Upper lobe of left lung (tissue), 6 donors: ENCODE results near the gene ASNS. TPM values are rescaled to one million over a fixed set of nuclear protein-coding genes. Genes with fewer than 3 reads are reported as not detected.
"Not testable (repeated sequence)": the region's sequence is repeated elsewhere in the genome, so short reads cannot be mapped to it uniquely, and the experiment has no call there.

ENCODE experiments used
- ATAC-seq, 2 donors: fragments of 200-7000 bp; cut with Tn5 transposase; one replicate each; pipeline ENCODE4 v1.9.1; 2022; ENCODE audit warnings: mild to moderate bottlenecking in 2 of 2, moderate library complexity in 2 of 2; ENCODE audit not compliant: low FRiP score in 2 of 2
- DNase-seq, 2 donors: peaks; one replicate each; pipeline ENCODE4 v3.0.0-alpha.2; 2019 to 2020
- H3K27ac ChIP-seq, 4 donors: fragments of 200-600 bp; sonication (generic); one replicate each; pipeline ENCODE4 v1.5.1; 2016 to 2019
- H3K27me3 ChIP-seq, 4 donors: fragments of 200-600 bp; sonication (generic); one replicate each; pipeline ENCODE4 v1.5.1; 2017 to 2019
- H3K36me3 ChIP-seq, 4 donors: fragments of 200-600 bp; sonication (generic); one replicate each; pipeline ENCODE4 v1.5.1; 2016 to 2019
- H3K4me1 ChIP-seq, 4 donors: fragments of 200-600 bp; sonication (generic); one replicate each; pipeline ENCODE4 v1.5.1; 2018 to 2019
- H3K4me3 ChIP-seq, 4 donors: fragments of 200-600 bp; sonication (generic); one replicate each; pipeline ENCODE4 v1.5.1; 2017 to 2019; ENCODE audit warnings: mild to moderate bottlenecking in 2 of 4, moderate library complexity in 1 of 4
- H3K9me3 ChIP-seq, 4 donors: fragments of 200-600 bp; sonication (generic); one replicate each; pipeline ENCODE4 v1.5.1; 2018 to 2019
- CTCF ChIP-seq, 6 experiments: fragments of 450-650 bp in 4 of 6; fragments of 200-600 bp in 2 of 6; sonication (generic) in 2 of 6; IDR thresholded peaks; one replicate each; pipeline ENCODE4 v1.5.1; 2016 to 2019; ENCODE audit warnings: antibody characterized with exemption in 6 of 6
- EP300 ChIP-seq, 4 donors: sonication (generic); formaldehyde crosslinking; IDR thresholded peaks; one replicate each; pipeline ENCODE4 v1.5.1; 2017; ENCODE audit warnings: antibody characterized with exemption in 4 of 4, control low read depth in 2 of 4
- POLR2A ChIP-seq, 4 donors: fragments of 450-650 bp; IDR thresholded peaks; one replicate each; pipeline ENCODE4 v1.5.1; 2016 to 2017; ENCODE audit warnings: antibody characterized with exemption in 4 of 4, mild to moderate bottlenecking in 2 of 4
- POLR2AphosphoS5 ChIP-seq, 2 donors: sonication (generic); formaldehyde crosslinking; IDR thresholded peaks; one replicate each; pipeline ENCODE4 v1.5.1; 2017; ENCODE audit warnings: antibody characterized with exemption in 2 of 2
- WGBS, 2 donors: methylation state at CpG; one replicate each; pipeline ENCODE4 v1.1.5; 2017 to 2018; 5-methylcytosine and 5-hydroxymethylcytosine counted together
- total RNA-seq, 6 donors: library from RNA; depleted of rRNA in 4 of 6; stranded (reverse); fragments of >200 nt in 4 of 6; gene quantifications; one replicate each; pipeline versions ENCODE4 v1.1.0 to v1.2.1, GENCODE V29; 2016 to 2021
- donor health status: DM: no; HTN: no; CAD: no; lungs with moderate emphysema.
- donor health status: DM: no; HTN: yes; CAD: no; lungs with severe emphysema.

ASNS gene
- total RNA-seq, 6 donors from 2014 or later = 7.3 to 51.7 (median 10.4) TPM

- WGBS, 2 donors = 91 to 93% methylated on average over 4 of the region's 4 CpGs
- H3K9me3 ChIP-seq = no peaks in the 10 kb centered on the region
- TF ChIP-seq EP300 (IDR thresholded peaks at IDR 0.05) = no peak
- TF ChIP-seq POLR2A (IDR thresholded peaks at IDR 0.05) = no peak
- TF ChIP-seq POLR2AphosphoS5 (IDR thresholded peaks at IDR 0.05) = no peak
- no peak for TF ChIP-seq CTCF (IDR thresholded peaks at IDR 0.05)
Observed at GRCh38 chr7:97859606-97860204, 12.5 kb downstream of the ASNS start.

GRCh38 chr7:97858221-97858620 is 14.0 kb downstream of the ASNS start:
- no peaks in the 10 kb centered on the region for H3K27me3 ChIP-seq
- TF ChIP-seq EP300 (IDR thresholded peaks at IDR 0.05) = no peak
- TF ChIP-seq POLR2A (IDR thresholded peaks at IDR 0.05) = no peak
- no peak for TF ChIP-seq POLR2AphosphoS5 (IDR thresholded peaks at IDR 0.05)
- TF ChIP-seq CTCF (IDR thresholded peaks at IDR 0.05) = no peak
- no peak overlapping the region for H3K27ac ChIP-seq
- no peaks in the 10 kb centered on the region for H3K4me1 ChIP-seq
- DNase-seq = no peak
- no peak overlapping the region for H3K4me3 ChIP-seq
- 91 to 95% methylated on average over 2 of the region's 2 CpGs for WGBS, 2 donors
- ATAC-seq = no peak
- no peaks in the 10 kb centered on the region for H3K9me3 ChIP-seq
- peaks cover 0 to 47% (median 11%) of the 10 kb centered on the region in 4 donors for H3K36me3 ChIP-seq

More at GRCh38 chr7:97859606-97860204, 12.5 kb downstream of the ASNS start:
- Histone ChIP-seq H3K4me3 (no peak overlapping the region), H3K27me3 (no peaks in the 10 kb centered on the region), H3K4me1 (no peaks in the 10 kb centered on the region), H3K27ac (no peak overlapping the region), H3K36me3 (peaks cover 0 to 38% (median 3%) of the 10 kb centered on the region in 4 donors)
- ATAC-seq (no peak), DNase-seq (no peak)

DNA sequence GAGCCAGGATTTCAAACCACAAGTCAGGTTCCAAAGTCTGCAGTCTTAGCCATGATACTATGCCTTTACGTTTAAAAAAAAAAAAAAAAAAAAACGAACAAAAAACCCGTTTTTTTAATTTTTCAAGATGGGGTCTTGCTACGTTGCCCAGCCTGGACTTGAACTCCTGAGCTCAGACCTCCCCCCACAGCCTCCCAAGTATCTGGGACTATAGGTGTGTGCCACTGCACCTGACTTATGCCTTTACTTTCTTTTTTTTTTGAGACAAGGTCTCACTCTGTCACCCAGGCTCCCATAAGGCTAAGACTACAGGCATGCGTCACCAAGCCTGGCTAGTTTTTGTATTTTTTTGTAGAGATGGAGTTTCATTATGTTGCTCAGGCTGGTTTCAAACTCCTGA is 14.7 kb downstream of the ASNS start:
- TF ChIP-seq EP300 (IDR thresholded peaks at IDR 0.05) = no peak
- no peak for TF ChIP-seq POLR2A (IDR thresholded peaks at IDR 0.05)
- no peak for TF ChIP-seq POLR2AphosphoS5 (IDR thresholded peaks at IDR 0.05)
- no peak for TF ChIP-seq CTCF (IDR thresholded peaks at IDR 0.05)
- no peaks in the 10 kb centered on the region for H3K9me3 ChIP-seq
- 83% methylated on average over 5 of the region's 5 CpGs for WGBS, 2 donors
- ATAC-seq = no peak
- no peak for DNase-seq
- no peaks in the 10 kb centered on the region for H3K27me3 ChIP-seq
- H3K36me3 ChIP-seq = peaks cover 0 to 54% (median 12%) of the 10 kb centered on the region in 4 donors
- no peak overlapping the region for H3K4me3 ChIP-seq
- H3K4me1 ChIP-seq = no peaks in the 10 kb centered on the region
- no peak overlapping the region for H3K27ac ChIP-seq

- H3K4me1 ChIP-seq = no peaks in the 10 kb centered on the region
- 70 to 79% methylated on average over 2 of the region's 2 CpGs for WGBS, 2 donors
- no peak overlapping the region for H3K27ac ChIP-seq
- DNase-seq (no peak), ATAC-seq (no peak)
- no peaks in the 10 kb centered on the region for H3K9me3 ChIP-seq
- H3K4me3 ChIP-seq = no peak overlapping the region
- H3K27me3 ChIP-seq = no peaks in the 10 kb centered on the region
- TF ChIP-seq CTCF (IDR thresholded peaks at IDR 0.05) (no peak), POLR2A (IDR thresholded peaks at IDR 0.05) (no peak), EP300 (IDR thresholded peaks at IDR 0.05) (no peak), POLR2AphosphoS5 (IDR thresholded peaks at IDR 0.05) (no peak)
- peaks cover 0 to 44% (median 18%) of the 10 kb centered on the region in 4 donors for H3K36me3 ChIP-seq
Observed at GRCh38 chr7:97851683-97852082, 20.5 kb downstream of the ASNS start.

DNA sequence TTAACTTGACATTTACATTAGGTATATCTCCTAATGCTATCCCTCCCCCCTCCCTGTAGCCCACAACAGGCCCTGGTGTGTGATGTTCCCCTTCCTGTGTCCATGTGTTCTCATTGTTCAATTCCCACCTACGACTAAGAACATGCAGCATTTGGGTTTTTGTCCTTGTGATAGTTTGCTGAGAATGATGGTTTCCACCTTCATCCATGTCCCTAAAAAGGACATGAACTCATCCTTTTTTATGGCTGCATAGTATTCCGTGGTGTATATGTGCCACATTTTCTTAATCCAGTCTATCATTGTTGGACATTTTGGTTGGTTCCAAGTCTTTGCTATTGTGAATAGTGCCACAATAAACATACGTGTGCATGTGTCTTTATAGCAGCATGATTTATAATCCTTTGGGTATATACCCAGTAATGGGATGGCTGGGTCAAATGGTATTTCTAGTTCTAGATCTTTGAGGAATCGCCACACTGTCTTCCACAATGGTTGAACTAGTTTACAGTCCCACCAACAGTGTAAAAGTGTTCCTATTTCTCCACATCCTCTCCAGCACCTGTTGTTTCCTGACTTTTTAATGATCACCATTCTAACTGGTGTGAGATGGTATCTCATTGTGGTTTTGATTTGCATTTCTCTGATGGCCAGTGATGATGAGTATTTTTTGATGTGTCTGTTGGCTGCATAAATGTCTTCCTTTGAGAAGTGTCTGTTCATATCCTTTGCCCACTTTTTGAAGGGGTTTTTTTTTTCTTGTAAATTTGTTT is 21.8 kb downstream of the ASNS start:
- not testable (repeated sequence) for DNase-seq, H3K9me3 ChIP-seq, H3K4me1 ChIP-seq, H3K27me3 ChIP-seq, H3K27ac ChIP-seq, H3K4me3 ChIP-seq, ATAC-seq
- peaks cover 0 to 37% (median 17%) of the 10 kb centered on the region in 4 donors for H3K36me3 ChIP-seq
- WGBS, 2 donors = 94 to 100% methylated on average over 2 of the region's 4 CpGs
